GM20431 (cell line): ENCODE measurements around the gene SFR1.

ENCODE experiments used
- in situ Hi-C: fragments of 300-500 bp; cut with MseI, MboI; formaldehyde crosslinking; loops from one replicate; pipeline ENCODE4 v1.15.0; 2020; ENCODE audit warnings: low sequenced_read_pairs; ENCODE audit not compliant: unreplicated experiment

SFR1 gene

GRCh38 chr10:104103956-104104355, 18.0 kb upstream of the SFR1 start:
- in situ Hi-C loops: no loop called here

GRCh38 chr10:104104418-104104817, 17.6 kb upstream of the SFR1 start:
- in situ Hi-C loops: no loop called here

GRCh38 chr10:104104926-104105325, 17.0 kb upstream of the SFR1 start:
- in situ Hi-C loops: no loop called here

GRCh38 chr10:104109908-104110662, 11.9 kb upstream of the SFR1 start:
- in situ Hi-C loops: no loop called here

- in situ Hi-C loops: no loop called here
Observed at GRCh38 chr10:104113376-104113956, 8.5 kb upstream of the SFR1 start.

- in situ Hi-C loops: no loop called here
Observed at GRCh38 chr10:104117839-104118323, 4.1 kb upstream of the SFR1 start.

- in situ Hi-C loops: no loop called here
Observed at GRCh38 chr10:104119996-104120395, 2.0 kb upstream of the SFR1 start.

- in situ Hi-C loops: no loop called here
Observed at GRCh38 chr10:104120512-104120902, 1.5 kb upstream of the SFR1 start.

GRCh38 chr10:104120903-104121484, 977 bp upstream of the SFR1 start:
- in situ Hi-C loops: no loop called here

- in situ Hi-C loops: no loop called here
Observed at GRCh38 chr10:104122225-104123107, 495 bp downstream of the SFR1 start.

- in situ Hi-C loops: no loop called here
Observed at GRCh38 chr10:104123397-104123796, 1.4 kb downstream of the SFR1 start.

GRCh38 chr10:104127411-104127810, 5.4 kb downstream of the SFR1 start:
- in situ Hi-C loops: no loop called here

- in situ Hi-C loops: no loop called here
Observed at GRCh38 chr10:104128214-104128613, 6.2 kb downstream of the SFR1 start.

GRCh38 chr10:104130041-104130440, 8.1 kb downstream of the SFR1 start:
- in situ Hi-C loops: no loop called here

- in situ Hi-C loops: no loop called here
Observed at GRCh38 chr10:104138131-104138530, 16.2 kb downstream of the SFR1 start.

GRCh38 chr10:104139221-104139620, 17.2 kb downstream of the SFR1 start:
- in situ Hi-C loops: no loop called here

GRCh38 chr10:104142081-104142480, 20.1 kb downstream of the SFR1 start:
- in situ Hi-C loops: no loop called here

GRCh38 chr10:104143829-104144228, 21.9 kb downstream of the SFR1 start:
- in situ Hi-C loops: no loop called here

- in situ Hi-C loops: no loop called here
Observed at GRCh38 chr10:104144931-104145330, 23.0 kb downstream of the SFR1 start.

GRCh38 chr10:104146882-104147281, 24.9 kb downstream of the SFR1 start:
- in situ Hi-C loops: no loop called here
